Nephron (organoid): ENCODE measurements around the gene BMP4.

Experiments used
- H3K27ac Mint-ChIP-seq, 3 experiments: 2 replicates each; pipeline ENCODE4 v1.8.0; 2020; ENCODE audit warnings: mixed read lengths in 3 of 3, mild to moderate bottlenecking in 2 of 3, moderate library complexity in 1 of 3
- H3K27me3 Mint-ChIP-seq: 2 replicates; pipeline ENCODE4 v1.8.0; 2021; ENCODE audit warnings: low read depth, mild to moderate bottlenecking, moderate library complexity, mixed read lengths
- H3K36me3 Mint-ChIP-seq: 2 replicates; pipeline ENCODE4 v1.8.0; 2020; ENCODE audit warnings: low read depth, mixed read lengths
- H3K4me1 Mint-ChIP-seq: 2 replicates; pipeline ENCODE4 v1.8.0; 2020; ENCODE audit warnings: mixed read lengths
- H3K4me3 Mint-ChIP-seq, 3 experiments: 2 replicates each; pipeline ENCODE4 v1.8.0; 2020; ENCODE audit warnings: mild to moderate bottlenecking in 3 of 3, mixed read lengths in 3 of 3, moderate library complexity in 2 of 3
- H3K9me3 Mint-ChIP-seq: 2 replicates; pipeline ENCODE4 v1.8.0; 2020; ENCODE audit warnings: mixed read lengths
- CTCF ChIP-seq, 3 experiments: fragments of 200-600 bp; sonication (generic); IDR thresholded peaks; one replicate each; pipeline ENCODE4 v1.5.0; 2021; ENCODE audit warnings: antibody characterized with exemption in 3 of 3; ENCODE audit not compliant: unreplicated experiment in 3 of 3

Gene BMP4

GRCh38 chr14:53951243-53951626, 5.4 kb downstream of the BMP4 start:
- no peak for TF ChIP-seq CTCF (IDR thresholded peaks at IDR 0.05; ENCODE audit: unreplicated experiment in 3 of 3)
- H3K27ac Mint-ChIP-seq = peak overlapping the region in 2 of 3 experiments; percentile 89
- no peaks in the 10 kb centered on the region for H3K9me3 Mint-ChIP-seq

GRCh38 chr14:53950031-53950793, 6.4 kb downstream of the BMP4 start:
- H3K9me3 Mint-ChIP-seq = no peaks in the 10 kb centered on the region
- TF ChIP-seq CTCF (IDR thresholded peaks at IDR 0.05; ENCODE audit: unreplicated experiment in 3 of 3) = no peak
- peak overlapping the region in 1 of 3 experiments; percentile 89 for H3K27ac Mint-ChIP-seq
- peaks cover 40% of the 10 kb centered on the region for H3K4me1 Mint-ChIP-seq
- H3K27me3 Mint-ChIP-seq = peaks cover 80% of the 10 kb centered on the region
- H3K36me3 Mint-ChIP-seq = peaks cover 38% of the 10 kb centered on the region
- peak overlapping the region; percentile 91 to 100 (median 93) for H3K4me3 Mint-ChIP-seq

More at GRCh38 chr14:53951243-53951626, 5.4 kb downstream of the BMP4 start:
- peaks cover 45% of the 10 kb centered on the region for H3K4me1 Mint-ChIP-seq
- peaks cover 38% of the 10 kb centered on the region for H3K36me3 Mint-ChIP-seq
- peak overlapping the region; percentile 91 to 100 (median 93) for H3K4me3 Mint-ChIP-seq
- H3K27me3 Mint-ChIP-seq = peaks cover 80% of the 10 kb centered on the region

- Mint-ChIP-seq H3K4me1 (peaks cover 35% of the 10 kb centered on the region), H3K27ac (no peak overlapping the region), H3K36me3 (peaks cover 38% of the 10 kb centered on the region), H3K9me3 (no peaks in the 10 kb centered on the region), H3K27me3 (peaks cover 80% of the 10 kb centered on the region), H3K4me3 (peak overlapping the region in 1 of 3 experiments; percentile 33)
- TF ChIP-seq CTCF (IDR thresholded peaks at IDR 0.05; ENCODE audit: unreplicated experiment in 3 of 3) = no peak
Observed at GRCh38 chr14:53949201-53949600, 7.4 kb downstream of the BMP4 start.

- Mint-ChIP-seq H3K4me3 (peak overlapping the region; percentile 21 to 73 (median 28)), H3K4me1 (peaks cover 35% of the 10 kb centered on the region), H3K9me3 (no peaks in the 10 kb centered on the region), H3K27ac (no peak overlapping the region), H3K27me3 (peaks cover 81% of the 10 kb centered on the region), H3K36me3 (peaks cover 38% of the 10 kb centered on the region)
- no peak for TF ChIP-seq CTCF (IDR thresholded peaks at IDR 0.05; ENCODE audit: unreplicated experiment in 3 of 3)
Observed at GRCh38 chr14:53948205-53948884, 8.3 kb downstream of the BMP4 start.

GRCh38 chr14:53947452-53948204, 9.0 kb downstream of the BMP4 start:
- peak overlapping the region; percentile 41 to 73 (median 66) for H3K4me3 Mint-ChIP-seq
- peaks cover 82% of the 10 kb centered on the region for H3K27me3 Mint-ChIP-seq
- H3K36me3 Mint-ChIP-seq = peaks cover 38% of the 10 kb centered on the region
- peaks cover 35% of the 10 kb centered on the region for H3K4me1 Mint-ChIP-seq
- H3K27ac Mint-ChIP-seq = peak overlapping the region in 1 of 3 experiments; percentile 48
- no peak for TF ChIP-seq CTCF (IDR thresholded peaks at IDR 0.05; ENCODE audit: unreplicated experiment in 3 of 3)
- no peaks in the 10 kb centered on the region for H3K9me3 Mint-ChIP-seq
